OCI-LY1 (cell line): ENCODE data around the gene MRPL53.
"Not testable (repeated sequence)": the region's sequence is repeated elsewhere in the genome, so short reads cannot be mapped to it uniquely, and the experiment has no call there.

Experiments used
- H2AFZ ChIP-seq: fragments of 200-600 bp; sonication (generic), shearing (Covaris generic); 2 replicates; pipeline ENCODE4 v1.6.0; 2014; ENCODE audit warnings: antibody characterized with exemption, mild to moderate bottlenecking, low read length
- H3F3A ChIP-seq: fragments of 200-600 bp; sonication (generic), shearing (Covaris generic); 2 replicates; pipeline ENCODE4 v1.6.0; 2014; ENCODE audit warnings: mild to moderate bottlenecking, antibody characterized with exemption, low read length, moderate library complexity; ENCODE audit not compliant: insufficient read depth
- H3K27ac ChIP-seq: fragments of 200-600 bp; sonication (generic); 2 replicates; pipeline ENCODE4 v1.5.1; 2014; ENCODE audit warnings: low read length, mixed run types, mild to moderate bottlenecking, low read depth; ENCODE audit not compliant: poor library complexity, severe bottlenecking
- H3K27me3 ChIP-seq: fragments of 200-600 bp; sonication (generic); 2 replicates; pipeline ENCODE4 v1.6.0; 2014; ENCODE audit warnings: antibody characterized with exemption, mild to moderate bottlenecking, low read length, moderate library complexity; ENCODE audit not compliant: insufficient read depth
- H3K36me3 ChIP-seq: fragments of 200-600 bp; sonication (generic); 2 replicates; pipeline ENCODE4 v1.6.1; 2014; ENCODE audit warnings: mild to moderate bottlenecking, antibody characterized with exemption, low read length, moderate library complexity, mixed read lengths; ENCODE audit not compliant: insufficient read depth
- H3K4me1 ChIP-seq: fragments of 200-600 bp; sonication (generic); 2 replicates; pipeline ENCODE4 v1.5.1; 2014; ENCODE audit warnings: mild to moderate bottlenecking, low read length, moderate library complexity; ENCODE audit not compliant: insufficient read depth, severe bottlenecking
- H3K4me2 ChIP-seq: fragments of 200-600 bp; sonication (generic), shearing (Covaris generic); 2 replicates; pipeline ENCODE4 v1.6.1; 2014; ENCODE audit warnings: low read length
- H3K4me3 ChIP-seq: fragments of 200-600 bp; sonication (generic); 2 replicates; pipeline ENCODE4 v1.5.1; 2014; ENCODE audit warnings: low read length, low read depth, mild to moderate bottlenecking, mixed read lengths; ENCODE audit not compliant: poor library complexity, severe bottlenecking
- H3K79me2 ChIP-seq: fragments of 200-600 bp; shearing (Covaris generic); 2 replicates; pipeline ENCODE4 v1.6.1; 2016; ENCODE audit warnings: mixed run types, low read length, mixed read lengths; ENCODE audit not compliant: insufficient read depth
- H3K9ac ChIP-seq: fragments of 200-600 bp; sonication (generic), shearing (Covaris generic); 2 replicates; pipeline ENCODE4 v1.6.1; 2014; ENCODE audit warnings: mild to moderate bottlenecking, low read length, mixed read lengths
- H3K9me2 ChIP-seq: fragments of 200-600 bp; sonication (generic), shearing (Covaris generic); 2 replicates; pipeline ENCODE4 v1.6.1; 2014; ENCODE audit warnings: low read depth, mild to moderate bottlenecking, low read length, mixed read lengths
- H3K9me3 ChIP-seq: fragments of 200-600 bp; shearing (Covaris generic); 2 replicates; pipeline ENCODE4 v1.6.1; 2014; ENCODE audit warnings: low read length, mixed read lengths
- H4K20me1 ChIP-seq: fragments of 200-600 bp; sonication (generic), shearing (Covaris generic); 2 replicates; pipeline ENCODE4 v1.6.0; 2016; ENCODE audit warnings: mild to moderate bottlenecking, low read length; ENCODE audit not compliant: insufficient read depth
- EZH2 ChIP-seq: fragments of 200-600 bp; sonication (generic), shearing (Covaris generic); IDR thresholded peaks from 2 replicates; pipeline ENCODE4 v1.8.0; 2017; ENCODE audit warnings: borderline replicate concordance, mixed run types, mild to moderate bottlenecking, antibody characterized with exemption, low read length, moderate library complexity, mixed read lengths
- TF ChIP-seq, protein P1 (sequence below): fragments of 200-600 bp; sonication (generic), shearing (Covaris generic); IDR thresholded peaks from 2 replicates; pipeline ENCODE4 v1.5.1; 2017; ENCODE audit warnings: mild to moderate bottlenecking, antibody characterized with exemption, low read length, moderate library complexity, mixed read lengths

The MRPL53 gene

DNA sequence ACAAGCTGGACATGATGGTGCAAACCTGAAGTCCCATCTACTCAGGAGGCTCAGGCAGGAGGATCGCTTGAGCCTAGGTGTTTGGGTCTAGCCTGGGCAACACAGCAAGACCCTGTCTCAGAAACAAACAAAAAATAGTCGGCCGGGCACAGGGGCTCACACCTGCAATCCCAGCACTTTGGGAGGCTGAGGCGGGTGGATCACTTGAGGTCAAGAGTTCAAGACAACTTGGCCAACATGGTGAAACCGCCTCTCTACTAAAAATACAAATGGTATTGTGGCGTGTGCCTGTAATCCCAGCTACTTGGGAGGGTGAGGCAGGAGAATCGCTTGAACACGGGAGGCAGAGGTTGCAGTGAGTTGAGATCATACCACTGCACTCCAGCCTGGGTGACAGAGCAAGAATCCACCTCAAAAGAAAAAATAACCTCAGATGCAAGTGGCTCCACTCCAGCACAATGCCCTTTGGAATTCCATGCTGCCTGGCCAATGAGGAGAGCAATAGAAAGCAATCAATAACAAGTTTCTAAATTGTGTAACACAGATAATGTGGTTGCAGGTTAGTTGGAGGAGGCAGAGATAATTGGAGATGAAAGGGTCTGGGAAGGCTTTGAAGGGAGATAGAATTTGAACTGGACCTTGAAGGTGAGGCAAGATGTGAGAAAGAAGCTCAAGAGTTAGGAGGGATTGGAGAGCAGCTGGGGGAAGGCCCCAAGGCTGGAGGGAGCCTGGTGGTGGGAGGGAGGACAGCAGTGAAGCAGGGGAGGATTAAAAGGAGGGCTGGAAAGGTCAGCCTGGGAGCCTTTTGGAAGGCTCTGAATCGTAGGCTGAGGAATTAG, 16.4 kb upstream of the MRPL53 start:
- Histone ChIP-seq H3K27ac (no peak overlapping the region), H3K79me2 (no peaks in the 10 kb centered on the region), H3K9me3 (no peaks in the 10 kb centered on the region), H3K9me2 (no peaks in the 10 kb centered on the region), H2AFZ (no peak overlapping the region), H3F3A (no peaks in the 10 kb centered on the region), H3K4me2 (no peak overlapping the region), H3K9ac (no peak overlapping the region), H3K4me1 (peaks cover 4% of the 10 kb centered on the region), H3K4me3 (no peak overlapping the region), H3K36me3 (peaks cover 45% of the 10 kb centered on the region), H3K27me3 (no peaks in the 10 kb centered on the region), H4K20me1 (no peaks in the 10 kb centered on the region)
- TF ChIP-seq, protein P1, sequence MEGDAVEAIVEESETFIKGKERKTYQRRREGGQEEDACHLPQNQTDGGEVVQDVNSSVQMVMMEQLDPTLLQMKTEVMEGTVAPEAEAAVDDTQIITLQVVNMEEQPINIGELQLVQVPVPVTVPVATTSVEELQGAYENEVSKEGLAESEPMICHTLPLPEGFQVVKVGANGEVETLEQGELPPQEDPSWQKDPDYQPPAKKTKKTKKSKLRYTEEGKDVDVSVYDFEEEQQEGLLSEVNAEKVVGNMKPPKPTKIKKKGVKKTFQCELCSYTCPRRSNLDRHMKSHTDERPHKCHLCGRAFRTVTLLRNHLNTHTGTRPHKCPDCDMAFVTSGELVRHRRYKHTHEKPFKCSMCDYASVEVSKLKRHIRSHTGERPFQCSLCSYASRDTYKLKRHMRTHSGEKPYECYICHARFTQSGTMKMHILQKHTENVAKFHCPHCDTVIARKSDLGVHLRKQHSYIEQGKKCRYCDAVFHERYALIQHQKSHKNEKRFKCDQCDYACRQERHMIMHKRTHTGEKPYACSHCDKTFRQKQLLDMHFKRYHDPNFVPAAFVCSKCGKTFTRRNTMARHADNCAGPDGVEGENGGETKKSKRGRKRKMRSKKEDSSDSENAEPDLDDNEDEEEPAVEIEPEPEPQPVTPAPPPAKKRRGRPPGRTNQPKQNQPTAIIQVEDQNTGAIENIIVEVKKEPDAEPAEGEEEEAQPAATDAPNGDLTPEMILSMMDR: no peak
- TF ChIP-seq EZH2: no peak

DNA sequence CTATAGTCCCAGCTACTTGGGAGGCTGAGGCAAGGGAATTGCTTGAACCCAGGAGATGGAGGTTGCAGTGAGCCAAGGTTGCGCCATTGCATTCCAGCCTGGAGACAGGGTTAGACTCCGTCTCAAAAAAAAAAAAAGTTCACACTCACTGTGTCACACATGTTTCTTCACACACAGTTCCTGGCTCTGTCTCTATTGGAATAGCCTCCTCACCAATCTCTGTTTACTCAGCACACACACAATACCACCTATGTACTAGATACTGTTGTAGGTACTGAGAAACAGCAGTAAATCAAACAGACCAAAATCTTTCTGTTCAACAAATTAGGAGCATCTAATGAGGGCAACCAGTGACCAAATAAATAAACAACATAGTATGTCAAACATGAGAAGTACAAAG, 13.7 kb upstream of the MRPL53 start:
- peaks cover 19% of the 10 kb centered on the region for H3K4me1 ChIP-seq
- no peak overlapping the region for H3K27ac ChIP-seq
- no peak overlapping the region for H3K4me3 ChIP-seq
- no peaks in the 10 kb centered on the region for H3K27me3 ChIP-seq
- no peaks in the 10 kb centered on the region for H4K20me1 ChIP-seq
- H2AFZ ChIP-seq: no peak overlapping the region
- no peak overlapping the region for H3K4me2 ChIP-seq
- peaks cover 19% of the 10 kb centered on the region; the same call in 1 of the 2 replicates for H3K36me3 ChIP-seq
- H3K9me2 ChIP-seq: no peaks in the 10 kb centered on the region
- TF ChIP-seq, protein P1: no peak
- no peak for TF ChIP-seq EZH2
- no peaks in the 10 kb centered on the region for H3F3A ChIP-seq
- no peaks in the 10 kb centered on the region for H3K9me3 ChIP-seq
- H3K79me2 ChIP-seq: 0 out of 2 replicates have a peak, but pooled peaks cover 6% of the 10 kb centered on the region
- no peak overlapping the region for H3K9ac ChIP-seq

DNA sequence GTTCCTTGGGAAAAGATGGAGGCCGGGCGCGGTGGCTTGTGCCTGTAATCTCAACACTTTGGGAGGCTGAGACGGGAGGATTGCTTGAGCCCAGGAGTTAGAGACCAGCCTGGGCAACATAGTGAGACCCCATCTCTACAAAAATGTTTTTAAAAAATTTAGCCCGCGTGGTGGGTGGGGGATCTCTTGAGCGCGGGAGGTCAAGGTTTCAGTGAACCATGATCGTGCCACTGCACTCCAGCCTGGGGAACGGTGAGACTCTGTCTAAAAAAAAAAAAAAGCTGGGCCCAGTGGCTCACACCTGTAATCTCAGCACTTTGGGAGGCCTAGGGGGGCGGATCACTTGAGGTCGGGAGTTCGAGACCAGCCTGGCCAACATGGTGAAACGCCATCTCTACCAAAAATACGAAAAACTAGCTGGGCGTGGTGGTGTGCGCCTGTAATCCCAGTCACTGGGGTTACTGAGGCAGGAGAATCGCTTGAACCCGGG, 11.2 kb upstream of the MRPL53 start:
- Histone ChIP-seq H3K36me3 (peaks cover 22% of the 10 kb centered on the region; the same call in 1 of the 2 replicates), H2AFZ (peak overlapping the region; percentile 50), H3K27ac (peak overlapping the region; percentile 85), H3K4me3 (peak overlapping the region; percentile 91), H3K4me2 (peak overlapping the region; percentile 98), H3K9ac (peak overlapping the region; percentile 91), H3K4me1 (peaks cover 29% of the 10 kb centered on the region)
- not testable (repeated sequence) for H4K20me1 ChIP-seq, H3K79me2 ChIP-seq, H3K9me3 ChIP-seq, H3F3A ChIP-seq, H3K27me3 ChIP-seq, H3K9me2 ChIP-seq
